Measurements from ENCODE around the gene SLC6A15. TPM values are rescaled to one million over a fixed set of nuclear protein-coding genes. Genes with fewer than 3 reads are reported as not detected.
A peak's percentile ranks its signal among the peaks of the same experiment; 100 is the strongest.

SLC6A15 gene
- polyA plus RNA-seq (2013, experiment 1 of 2), result 10.2 TPM
- 10.7 TPM for polyA plus RNA-seq (2013, experiment 2 of 2)

GRCh38 chr12:84912198-84913128, at the start of gene SLC6A15:
Gene SLC6A15 (minus strand): TSS chr12:84912799. CDS start chr12:84892120, 20,679 bp downstream.
- Histone ChIP-seq H3K79me1 (ENCODE audit: low read depth, low read length) (peaks cover 1% of the 10 kb centered on the region), H3K18ac (ENCODE audit: low read length) (peak within 1 kb of the TSS; percentile 96), H2BK5ac (ENCODE audit: low read length) (peak within 1 kb of the TSS; percentile 10), H4K91ac (ENCODE audit: low read depth, low read length, poor library complexity) (no peak within 1 kb of the TSS), H2BK15ac (ENCODE audit: low read length) (peak within 1 kb of the TSS; percentile 92), H3K4me3 (ENCODE audit: low read length in 2 of 2) (peak within 1 kb of the TSS; percentile 84 to 85), H3K27me3 (ENCODE audit: control insufficient read depth in 3 of 3, insufficient read depth in 3 of 3, low read depth in 1 of 3, low read length in 3 of 3) (no peaks in the 10 kb centered on the region), H2BK12ac (ENCODE audit: low read length) (peak within 1 kb of the TSS; percentile 60), H3K9ac (ENCODE audit: low read depth, low read length, poor library complexity) (peak within 1 kb of the TSS; percentile 75), H3K4ac (ENCODE audit: low read length) (no peak within 1 kb of the TSS), H3K36me3 (replicated peaks in 1 of 2; ENCODE audit: control insufficient read depth in 2 of 2, insufficient read depth in 2 of 2, low read length in 2 of 2) (no peaks in the 10 kb centered on the region), H3K4me1 (ENCODE audit: control insufficient read depth in 2 of 2, insufficient read depth in 1 of 2, low read depth in 1 of 2, low read length in 2 of 2) (peaks cover 0 to 4% of the 10 kb centered on the region in 2 donors), H3K4me2 (ENCODE audit: insufficient read depth, low read length, poor library complexity, severe bottlenecking) (peak within 1 kb of the TSS; percentile 98), H3K9me3 (replicated peaks in 1 of 2; ENCODE audit: control insufficient read depth in 2 of 2, insufficient read depth in 1 of 2, low read depth in 1 of 2, low read length in 2 of 2) (no peaks in the 10 kb centered on the region), H2AK5ac (ENCODE audit: low read depth, low read length) (peak within 1 kb of the TSS; percentile 25), H3K23ac (ENCODE audit: low read depth, low read length, poor library complexity) (peak within 1 kb of the TSS; percentile 37), H4K8ac (ENCODE audit: low read depth, low read length) (no peak within 1 kb of the TSS), H3K14ac (ENCODE audit: low read length) (peak within 1 kb of the TSS; percentile 95), H2AFZ (ENCODE audit: low read length) (peak within 1 kb of the TSS; percentile 97), H3K27ac (replicated peaks; ENCODE audit: low read length) (peak within 1 kb of the TSS; percentile 65), H2BK120ac (ENCODE audit: low read depth, low read length) (no peak within 1 kb of the TSS)
- WGBS, 2 donors (ENCODE audit: extremely low coverage in 2 of 2, insufficient read length in 2 of 2, insufficient replicate concordance in 1 of 2), result no CpG with 5 or more reads among the region's 67 CpGs
- DNase-seq (ENCODE audit: low spot score), result peak; percentile 76

DNA sequence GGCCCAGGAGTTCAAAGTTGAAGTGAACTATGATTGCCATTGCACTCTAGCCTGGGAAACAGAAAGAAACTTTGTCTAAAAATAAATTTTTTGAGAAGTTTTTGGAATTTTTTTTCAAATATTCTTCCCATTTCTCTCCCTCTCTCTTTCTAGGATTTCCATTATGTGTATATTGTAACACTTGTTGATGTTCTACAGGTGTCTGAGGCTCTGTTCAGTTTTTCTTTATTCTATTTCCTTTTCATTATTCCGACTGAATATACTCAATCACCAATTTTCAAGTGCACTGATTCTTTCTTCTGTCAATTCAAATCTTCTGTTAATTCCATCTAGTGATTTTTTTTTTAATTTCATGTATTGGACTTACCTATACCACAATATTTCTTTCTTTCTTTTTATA, 48.3 kb upstream of the SLC6A15 start:
- no peak overlapping the region for H3K18ac ChIP-seq (ENCODE audit: low read length)
- H3K4ac ChIP-seq (ENCODE audit: low read length), result no peak overlapping the region
- no peaks in the 10 kb centered on the region for H3K4me1 ChIP-seq (ENCODE audit: control insufficient read depth in 2 of 2, insufficient read depth in 1 of 2, low read depth in 1 of 2, low read length in 2 of 2)
- no peak overlapping the region for H2BK15ac ChIP-seq (ENCODE audit: low read length)
- no peak overlapping the region for H2AK5ac ChIP-seq (ENCODE audit: low read depth, low read length)
- no peaks in the 10 kb centered on the region for H3K9me3 ChIP-seq (replicated peaks in 1 of 2; ENCODE audit: control insufficient read depth in 2 of 2, insufficient read depth in 1 of 2, low read depth in 1 of 2, low read length in 2 of 2)
- no peaks in the 10 kb centered on the region for H3K27me3 ChIP-seq (ENCODE audit: control insufficient read depth in 3 of 3, insufficient read depth in 3 of 3, low read depth in 1 of 3, low read length in 3 of 3)
- H3K4me3 ChIP-seq (ENCODE audit: low read length in 2 of 2), result no peak overlapping the region
- no peak for DNase-seq (ENCODE audit: low spot score)
- H2BK120ac ChIP-seq (ENCODE audit: low read depth, low read length), result no peak overlapping the region
- H3K36me3 ChIP-seq (replicated peaks in 1 of 2; ENCODE audit: control insufficient read depth in 2 of 2, insufficient read depth in 2 of 2, low read length in 2 of 2), result no peaks in the 10 kb centered on the region
- H3K79me1 ChIP-seq (ENCODE audit: low read depth, low read length), result no peaks in the 10 kb centered on the region
- no peak overlapping the region for H2BK5ac ChIP-seq (ENCODE audit: low read length)
- H4K8ac ChIP-seq (ENCODE audit: low read depth, low read length), result no peak overlapping the region
- H3K27ac ChIP-seq (replicated peaks; ENCODE audit: low read length), result no peak overlapping the region
- no CpG with 5 or more reads among the region's 1 CpG for WGBS, 2 donors (ENCODE audit: extremely low coverage in 2 of 2, insufficient read length in 2 of 2, insufficient replicate concordance in 1 of 2)
- no peak overlapping the region for H3K23ac ChIP-seq (ENCODE audit: low read depth, low read length, poor library complexity)
- H3K9ac ChIP-seq (ENCODE audit: low read depth, low read length, poor library complexity), result no peak overlapping the region
- H3K14ac ChIP-seq (ENCODE audit: low read length), result no peak overlapping the region
- no peak overlapping the region for H3K4me2 ChIP-seq (ENCODE audit: insufficient read depth, low read length, poor library complexity, severe bottlenecking)
- H4K91ac ChIP-seq (ENCODE audit: low read depth, low read length, poor library complexity), result no peak overlapping the region
- no peak overlapping the region for H2AFZ ChIP-seq (ENCODE audit: low read length)
- no peak overlapping the region for H2BK12ac ChIP-seq (ENCODE audit: low read length)

DNA sequence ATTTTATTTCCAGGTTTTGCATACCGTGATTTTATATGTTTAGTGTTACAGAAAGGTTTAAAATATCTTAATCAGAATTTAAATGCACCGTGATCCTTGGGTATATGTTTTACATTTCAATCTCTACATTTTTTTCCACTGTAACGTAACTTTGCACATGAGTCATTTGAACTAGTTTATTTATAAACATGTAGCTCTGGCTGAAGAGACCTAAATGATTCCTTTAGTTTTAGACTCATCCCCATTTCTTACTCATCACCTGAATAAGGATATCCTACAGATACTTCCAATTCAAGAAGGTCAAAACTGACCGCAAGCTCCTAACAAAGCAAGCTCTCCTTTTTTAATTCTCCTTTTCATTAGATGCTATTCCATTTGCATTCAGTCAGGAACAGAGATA, 42.7 kb upstream of the SLC6A15 start:
- no peak overlapping the region for H3K4me2 ChIP-seq (ENCODE audit: insufficient read depth, low read length, poor library complexity, severe bottlenecking)
- no peak overlapping the region for H2BK12ac ChIP-seq (ENCODE audit: low read length)
- H3K36me3 ChIP-seq (replicated peaks in 1 of 2; ENCODE audit: control insufficient read depth in 2 of 2, insufficient read depth in 2 of 2, low read length in 2 of 2), result no peaks in the 10 kb centered on the region
- no peak overlapping the region for H2BK5ac ChIP-seq (ENCODE audit: low read length)
- no CpG with 5 or more reads among the region's 4 CpGs for WGBS, 2 donors (ENCODE audit: extremely low coverage in 2 of 2, insufficient read length in 2 of 2, insufficient replicate concordance in 1 of 2)
- no peak overlapping the region for H3K9ac ChIP-seq (ENCODE audit: low read depth, low read length, poor library complexity)
- no peak overlapping the region for H3K14ac ChIP-seq (ENCODE audit: low read length)
- no peaks in the 10 kb centered on the region for H3K79me1 ChIP-seq (ENCODE audit: low read depth, low read length)
- no peak overlapping the region for H3K18ac ChIP-seq (ENCODE audit: low read length)
- DNase-seq (ENCODE audit: low spot score), result no peak
- no peak overlapping the region for H2AK5ac ChIP-seq (ENCODE audit: low read depth, low read length)
- H3K4me1 ChIP-seq (ENCODE audit: control insufficient read depth in 2 of 2, insufficient read depth in 1 of 2, low read depth in 1 of 2, low read length in 2 of 2), result no peaks in the 10 kb centered on the region
- H2BK120ac ChIP-seq (ENCODE audit: low read depth, low read length), result no peak overlapping the region
- H2BK15ac ChIP-seq (ENCODE audit: low read length), result no peak overlapping the region
- H3K4me3 ChIP-seq (ENCODE audit: low read length in 2 of 2), result no peak overlapping the region
- no peak overlapping the region for H3K4ac ChIP-seq (ENCODE audit: low read length)
- H3K27me3 ChIP-seq (ENCODE audit: control insufficient read depth in 3 of 3, insufficient read depth in 3 of 3, low read depth in 1 of 3, low read length in 3 of 3), result no peaks in the 10 kb centered on the region
- no peak overlapping the region for H4K91ac ChIP-seq (ENCODE audit: low read depth, low read length, poor library complexity)
- no peak overlapping the region for H2AFZ ChIP-seq (ENCODE audit: low read length)
- H3K27ac ChIP-seq (replicated peaks; ENCODE audit: low read length), result no peak overlapping the region
- H3K9me3 ChIP-seq (replicated peaks in 1 of 2; ENCODE audit: control insufficient read depth in 2 of 2, insufficient read depth in 1 of 2, low read depth in 1 of 2, low read length in 2 of 2), result no peaks in the 10 kb centered on the region
- H3K23ac ChIP-seq (ENCODE audit: low read depth, low read length, poor library complexity), result no peak overlapping the region
- H4K8ac ChIP-seq (ENCODE audit: low read depth, low read length), result no peak overlapping the region

DNA sequence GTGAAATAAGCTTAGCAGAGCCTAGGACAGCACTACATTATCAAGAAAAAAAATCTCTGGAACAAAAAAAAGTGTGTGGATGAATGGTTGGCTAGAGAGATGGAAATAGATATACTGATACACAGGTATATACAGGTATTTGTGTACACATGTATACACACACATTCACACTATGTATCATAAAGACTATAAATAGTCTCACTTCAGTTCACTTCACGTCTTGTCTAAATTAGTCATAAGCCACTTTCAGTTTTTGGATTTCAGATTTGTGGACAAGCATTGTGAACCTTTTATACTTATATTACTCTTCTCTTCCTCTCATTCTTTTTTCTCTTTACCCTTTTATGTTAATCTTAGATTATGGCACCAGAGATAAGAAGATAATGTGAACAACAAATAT, 41.8 kb upstream of the SLC6A15 start:
- H3K4me1 ChIP-seq (ENCODE audit: control insufficient read depth in 2 of 2, insufficient read depth in 1 of 2, low read depth in 1 of 2, low read length in 2 of 2), result no peaks in the 10 kb centered on the region
- H4K91ac ChIP-seq (ENCODE audit: low read depth, low read length, poor library complexity), result no peak overlapping the region

More for the DNA sequence above, 41.8 kb upstream of the SLC6A15 start:
- Histone ChIP-seq H3K18ac (ENCODE audit: low read length) (no peak overlapping the region), H3K4ac (ENCODE audit: low read length) (no peak overlapping the region), H2AK5ac (ENCODE audit: low read depth, low read length) (no peak overlapping the region), H3K36me3 (replicated peaks in 1 of 2; ENCODE audit: control insufficient read depth in 2 of 2, insufficient read depth in 2 of 2, low read length in 2 of 2) (no peaks in the 10 kb centered on the region), H3K4me3 (ENCODE audit: low read length in 2 of 2) (no peak overlapping the region), H3K9me3 (replicated peaks in 1 of 2; ENCODE audit: control insufficient read depth in 2 of 2, insufficient read depth in 1 of 2, low read depth in 1 of 2, low read length in 2 of 2) (no peaks in the 10 kb centered on the region), H3K14ac (ENCODE audit: low read length) (no peak overlapping the region), H3K27ac (replicated peaks; ENCODE audit: low read length) (no peak overlapping the region), H3K4me2 (ENCODE audit: insufficient read depth, low read length, poor library complexity, severe bottlenecking) (no peak overlapping the region), H2BK12ac (ENCODE audit: low read length) (no peak overlapping the region), H2AFZ (ENCODE audit: low read length) (no peak overlapping the region), H4K8ac (ENCODE audit: low read depth, low read length) (no peak overlapping the region), H2BK15ac (ENCODE audit: low read length) (no peak overlapping the region), H2BK120ac (ENCODE audit: low read depth, low read length) (no peak overlapping the region), H3K9ac (ENCODE audit: low read depth, low read length, poor library complexity) (no peak overlapping the region), H3K79me1 (ENCODE audit: low read depth, low read length) (no peaks in the 10 kb centered on the region), H3K23ac (ENCODE audit: low read depth, low read length, poor library complexity) (no peak overlapping the region), H3K27me3 (ENCODE audit: control insufficient read depth in 3 of 3, insufficient read depth in 3 of 3, low read depth in 1 of 3, low read length in 3 of 3) (no peaks in the 10 kb centered on the region), H2BK5ac (ENCODE audit: low read length) (no peak overlapping the region)
- DNase-seq (ENCODE audit: low spot score), result no peak
- WGBS, 2 donors (ENCODE audit: extremely low coverage in 2 of 2, insufficient read length in 2 of 2, insufficient replicate concordance in 1 of 2), result no CpG with 5 or more reads among the region's 1 CpG
